MCF 10A (cell line): ENCODE measurements around the gene CAPN15. TPM values are rescaled to one million over a fixed set of nuclear protein-coding genes. Genes with fewer than 3 reads are reported as not detected.

Source experiments
- BruUV-seq: library from RNA; stranded (reverse); fragments of 400-500 nt; replicated peaks from 2 replicates; lab custom pipeline; 2021; lab: Mats Ljungman, UMichigan
- CTCF ChIA-PET: fragments of 300-600 bp; sonication (Branson Sonifier 250); formaldehyde crosslinking; extraction: SDS; loops from one replicate; lab custom pipeline; 2021; ENCODE audit warnings: antibody characterized with exemption, inconsistent platforms; lab: Yijun Ruan, JAX
- POLR2A ChIA-PET: fragments of 300-600, 350-650 bp; sonication (Branson Sonifier 250); formaldehyde crosslinking; extraction: SDS; loops from one replicate; lab custom pipeline; 2020; ENCODE audit warnings: antibody characterized with exemption, inconsistent platforms; lab: Yijun Ruan, JAX
- DNase-seq: peaks from one replicate; pipeline ENCODE4 v3.0.0-alpha.2; 2018; ENCODE audit not compliant: unreplicated experiment
- H3K27ac Mint-ChIP-seq: one replicate; pipeline ENCODE4 v1.8.0; 2022; ENCODE audit warnings: mild to moderate bottlenecking, low read depth, mixed read lengths; ENCODE audit not compliant: unreplicated experiment
- H3K27me3 Mint-ChIP-seq: one replicate; pipeline ENCODE4 v1.8.0; 2022; ENCODE audit warnings: mixed read lengths; ENCODE audit not compliant: insufficient read depth, unreplicated experiment
- H3K36me3 Mint-ChIP-seq: one replicate; pipeline ENCODE4 v1.8.0; 2022; ENCODE audit warnings: mild to moderate bottlenecking, moderate library complexity, mixed read lengths; ENCODE audit not compliant: insufficient read depth, unreplicated experiment
- H3K4me1 Mint-ChIP-seq: one replicate; pipeline ENCODE4 v1.8.0; 2022; ENCODE audit warnings: mixed read lengths; ENCODE audit not compliant: insufficient read depth, unreplicated experiment
- H3K4me3 Mint-ChIP-seq: one replicate; pipeline ENCODE4 v1.8.0; 2022; ENCODE audit warnings: mild to moderate bottlenecking, moderate library complexity, mixed read lengths; ENCODE audit not compliant: unreplicated experiment
- H3K9me3 Mint-ChIP-seq: one replicate; pipeline ENCODE4 v1.8.0; 2022; ENCODE audit warnings: mixed read lengths; ENCODE audit not compliant: unreplicated experiment
- intact Hi-C: fragments of 100-400 bp; cut with micrococcal nuclease; formaldehyde crosslinking; loops from 2 replicates; pipeline ENCODE4 v1.14.1; 2022
- total RNA-seq: library from RNA; stranded (reverse); gene quantifications from 2 replicates; pipeline ENCODE4 v1.2.3, GENCODE V29; 2022
- TF ChIP-seq, protein P1 (sequence below): fragments of 200-600 bp; IDR thresholded peaks from one replicate; pipeline ENCODE4 v1.8.0; 2022; ENCODE audit warnings: antibody characterized with exemption, mild to moderate bottlenecking; ENCODE audit not compliant: unreplicated experiment

The CAPN15 gene
- total RNA-seq, 1 experiment from 2014 or later = 81.1 TPM

GRCh38 chr16:568401-569258 is 41.1 kb downstream of the CAPN15 start:
- CTCF ChIA-PET = interaction anchor here (0.5 to 0.6 kb wide), 2 partner anchors 9 to 183 kb away, joined by 3 read pairs; no protein-coding TSS in a partner anchor
- H3K27ac Mint-ChIP-seq = peak overlapping the region; percentile 79
- peaks cover 8% of the 10 kb centered on the region for H3K4me1 Mint-ChIP-seq
- no peaks in the 10 kb centered on the region for H3K9me3 Mint-ChIP-seq
- POLR2A ChIA-PET = interaction anchor here (0.7 to 2.3 kb wide), 4 partner anchors 20 to 143 kb away, joined by 3 to 17 read pairs (median 5); partner anchors contain the start of genes CAPN15 and RAB11FIP3
- no peak for DNase-seq
- H3K4me3 Mint-ChIP-seq = peak overlapping the region; percentile 72
- BruUV-seq = no TSS peak
- no peaks in the 10 kb centered on the region for H3K36me3 Mint-ChIP-seq
- TF ChIP-seq, protein P1, sequence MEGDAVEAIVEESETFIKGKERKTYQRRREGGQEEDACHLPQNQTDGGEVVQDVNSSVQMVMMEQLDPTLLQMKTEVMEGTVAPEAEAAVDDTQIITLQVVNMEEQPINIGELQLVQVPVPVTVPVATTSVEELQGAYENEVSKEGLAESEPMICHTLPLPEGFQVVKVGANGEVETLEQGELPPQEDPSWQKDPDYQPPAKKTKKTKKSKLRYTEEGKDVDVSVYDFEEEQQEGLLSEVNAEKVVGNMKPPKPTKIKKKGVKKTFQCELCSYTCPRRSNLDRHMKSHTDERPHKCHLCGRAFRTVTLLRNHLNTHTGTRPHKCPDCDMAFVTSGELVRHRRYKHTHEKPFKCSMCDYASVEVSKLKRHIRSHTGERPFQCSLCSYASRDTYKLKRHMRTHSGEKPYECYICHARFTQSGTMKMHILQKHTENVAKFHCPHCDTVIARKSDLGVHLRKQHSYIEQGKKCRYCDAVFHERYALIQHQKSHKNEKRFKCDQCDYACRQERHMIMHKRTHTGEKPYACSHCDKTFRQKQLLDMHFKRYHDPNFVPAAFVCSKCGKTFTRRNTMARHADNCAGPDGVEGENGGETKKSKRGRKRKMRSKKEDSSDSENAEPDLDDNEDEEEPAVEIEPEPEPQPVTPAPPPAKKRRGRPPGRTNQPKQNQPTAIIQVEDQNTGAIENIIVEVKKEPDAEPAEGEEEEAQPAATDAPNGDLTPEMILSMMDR = no peak
- no peaks in the 10 kb centered on the region for H3K27me3 Mint-ChIP-seq
- intact Hi-C loops = no loop called here

DNA sequence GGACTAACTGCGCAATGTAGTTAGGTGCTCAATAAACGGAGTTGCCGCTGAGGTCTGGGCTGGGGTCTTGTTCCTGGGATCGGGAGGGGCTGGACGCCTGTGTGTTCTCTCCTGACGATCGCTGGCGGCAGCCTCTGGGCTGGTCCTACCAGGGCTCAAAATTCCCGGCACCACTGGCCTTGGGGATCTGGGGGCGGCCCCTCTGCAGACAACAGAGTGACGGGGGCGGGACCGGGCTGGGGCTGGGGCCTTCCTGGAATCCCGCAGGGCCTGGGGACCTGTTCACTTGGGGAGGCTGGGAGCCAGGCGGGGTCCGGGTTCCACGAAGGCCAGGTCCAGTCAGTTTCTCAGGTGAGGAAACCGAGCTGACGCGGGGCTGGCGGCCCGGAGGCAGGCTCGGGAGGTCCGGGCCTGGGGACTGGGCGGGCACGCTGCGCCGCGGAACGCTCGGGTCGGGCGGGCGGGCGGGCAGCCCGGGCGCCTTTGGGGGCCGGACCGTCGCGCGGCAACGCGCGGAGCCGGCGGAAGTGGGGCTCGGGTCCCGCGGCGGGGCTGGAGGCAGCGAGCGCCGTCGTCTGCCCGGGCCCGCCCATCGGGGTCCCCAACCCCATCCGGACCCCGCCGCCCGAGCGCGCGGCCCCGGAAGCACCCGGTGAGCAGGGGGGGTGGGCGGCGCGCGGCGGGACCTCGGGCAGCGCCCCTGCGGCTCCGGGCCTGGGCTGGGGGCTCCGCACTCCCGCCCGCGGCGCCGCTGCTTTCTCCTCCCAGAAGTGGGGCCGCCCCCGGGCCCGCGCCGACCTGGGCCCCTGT is 42.1 kb downstream of the CAPN15 start, which contains the start of gene PIGQ:
PIGQ (plus strand) TSS at position 524 of the 810 bp plus-strand sequence. CDS start 4,107 bp downstream, outside the sequence.
- ChIA-PET CTCF (no interaction called here), POLR2A (interaction anchor here (0.8 to 2.8 kb wide), 7 partner anchors 13 to 52 kb away, joined by 4 to 23 read pairs (median 5); partner anchors contain the start of gene CAPN15)
- Mint-ChIP-seq H3K4me3 (peak within 1 kb of the TSS; percentile 72), H3K4me1 (peaks cover 8% of the 10 kb centered on the region), H3K9me3 (no peaks in the 10 kb centered on the region), H3K27ac (peak within 1 kb of the TSS; percentile 82), H3K36me3 (peaks cover 2% of the 10 kb centered on the region), H3K27me3 (no peaks in the 10 kb centered on the region)
- peak; percentile 45 for DNase-seq
- no TSS peak for BruUV-seq
- TF ChIP-seq, protein P1 = no peak
- intact Hi-C loops = no loop called here

DNA sequence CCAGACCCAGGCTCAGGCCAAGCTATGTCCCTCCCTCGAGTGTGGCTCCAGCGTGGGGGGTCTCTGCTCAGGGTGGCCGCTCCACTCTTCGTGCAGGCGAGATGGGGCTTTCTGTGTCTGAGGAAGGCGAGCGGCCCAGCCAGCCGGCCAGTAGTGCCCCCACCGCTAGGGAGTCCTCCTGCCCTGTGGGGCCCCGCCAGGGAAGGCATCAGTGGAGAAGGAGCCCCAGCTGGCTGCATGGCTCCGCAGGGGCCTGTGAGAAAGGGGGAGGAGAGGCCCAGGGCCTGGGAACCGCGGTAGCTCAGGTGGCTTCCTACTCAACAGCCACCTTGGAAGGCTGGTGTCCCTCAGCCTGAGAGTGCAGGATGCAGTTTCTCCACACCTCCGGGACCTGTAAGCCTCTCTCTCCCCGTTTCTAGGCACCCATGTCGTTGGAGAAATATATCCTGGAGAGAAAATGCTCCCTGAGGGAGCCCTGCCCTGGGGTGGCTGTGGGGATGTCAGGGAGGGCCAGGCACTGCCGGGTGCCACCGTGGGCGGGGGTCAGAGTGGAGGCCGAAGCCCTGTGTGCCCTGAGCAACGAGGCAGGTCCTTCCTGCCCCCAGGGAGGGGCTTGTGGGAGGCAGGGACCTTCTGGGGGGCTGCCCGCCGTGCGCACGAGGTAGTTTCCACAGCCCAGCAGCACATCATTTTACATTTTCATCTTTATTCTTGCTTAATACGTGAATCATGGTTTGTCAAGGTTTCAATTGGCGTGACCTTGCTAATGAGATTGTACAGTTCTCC is 45.5 kb downstream of the CAPN15 start:
- H3K9me3 Mint-ChIP-seq = no peaks in the 10 kb centered on the region
- BruUV-seq = no TSS peak
- H3K4me1 Mint-ChIP-seq = peaks cover 8% of the 10 kb centered on the region
- no peak overlapping the region for H3K27ac Mint-ChIP-seq
- ChIA-PET POLR2A (no interaction called here), CTCF (interaction anchor here (0.5 kb wide), 1 partner anchor 909 kb away, joined by 3 read pairs; no protein-coding TSS in a partner anchor)
- intact Hi-C loops = no loop called here
- DNase-seq = no peak
- H3K36me3 Mint-ChIP-seq = peaks cover 13% of the 10 kb centered on the region
- TF ChIP-seq, protein P1 = no peak
- H3K27me3 Mint-ChIP-seq = no peaks in the 10 kb centered on the region
- no peak overlapping the region for H3K4me3 Mint-ChIP-seq
